Gastroesophageal sphincter (tissue), 3 donors: ENCODE measurements around the gene DENND1C.

Experiments
- CTCF ChIP-seq, 4 experiments: fragments of 200-600 bp in 2 of 4; fragments of 450-650 bp in 2 of 4; sonication (generic) in 1 of 4; IDR thresholded peaks; one replicate each; pipeline ENCODE4 v1.5.1; 2017 to 2019; ENCODE audit warnings: antibody characterized with exemption in 4 of 4, mild to moderate bottlenecking in 2 of 4, moderate library complexity in 2 of 4
- EP300 ChIP-seq: sonication (generic); formaldehyde crosslinking; IDR thresholded peaks from one replicate; pipeline ENCODE4 v1.6.1; 2017; ENCODE audit warnings: antibody characterized with exemption, mild to moderate bottlenecking
- POLR2A ChIP-seq, 2 donors: fragments of 450-650 bp; IDR thresholded peaks; one replicate each; pipeline ENCODE4 v1.6.1; 2017; ENCODE audit warnings: antibody characterized with exemption in 2 of 2, mild to moderate bottlenecking in 2 of 2, moderate library complexity in 1 of 2
- POLR2AphosphoS5 ChIP-seq: sonication (generic); formaldehyde crosslinking; IDR thresholded peaks from one replicate; pipeline ENCODE4 v1.6.1; 2017; ENCODE audit warnings: antibody characterized with exemption

DNA sequence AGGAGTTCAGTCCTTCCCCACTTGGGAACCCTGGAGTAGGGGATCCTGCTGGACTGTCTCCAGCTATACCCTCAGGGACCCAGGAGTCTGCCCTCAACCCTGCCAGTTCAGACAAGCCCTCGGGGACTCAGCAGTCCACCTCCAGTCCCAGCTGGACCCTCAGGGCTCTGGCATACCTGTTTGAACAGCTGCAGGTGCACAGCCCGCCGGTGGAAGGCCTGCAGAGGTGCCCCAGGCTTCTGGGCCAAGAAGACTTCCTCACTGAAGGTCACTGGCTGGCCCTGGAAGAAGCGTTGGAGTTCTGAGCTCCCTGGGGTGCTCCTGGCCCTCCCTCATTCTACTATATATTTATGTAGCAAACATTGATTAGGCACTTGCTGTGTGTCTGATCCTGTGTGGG lies 8.9 kb downstream of the DENND1C start:
- TF ChIP-seq CTCF (IDR thresholded peaks at IDR 0.05) (no peak), POLR2A (IDR thresholded peaks at IDR 0.05) (no peak), EP300 (no peak), POLR2AphosphoS5 (no peak)
